Activated CD4-positive, alpha-beta T cell treated with anti-CD3 and anti-CD28 coated beads, Interleukin-10, Interleukin-2, amounts not matched to agents 100 ng/mL and 50 ng/mL, durations not matched to agents 16 hours and 8 hours (primary cell): Measurements from ENCODE around the gene SRF.

Experiments used
- DNase-seq: peaks from one replicate; pipeline ENCODE4 v3.0.0-alpha.2; 2020

SRF gene

GRCh38 chr6:43147691-43148477, 23.2 kb upstream of the SRF start:
- DNase-seq = no peak

GRCh38 chr6:43149265-43149664, 21.8 kb upstream of the SRF start:
- no peak for DNase-seq

GRCh38 chr6:43150051-43150751, 20.9 kb upstream of the SRF start:
- DNase-seq = no peak

GRCh38 chr6:43159599-43159998, 11.5 kb upstream of the SRF start:
- DNase-seq = no peak

GRCh38 chr6:43163899-43164298, 7.2 kb upstream of the SRF start:
- no peak for DNase-seq

GRCh38 chr6:43170417-43170930, 595 bp upstream of the SRF start:
- no peak for DNase-seq

GRCh38 chr6:43171707-43172103, 636 bp downstream of the SRF start:
- DNase-seq = no peak

GRCh38 chr6:43172104-43173007, 1.3 kb downstream of the SRF start:
- DNase-seq = peak; percentile 60

- DNase-seq = peak; percentile 24
These were observed 2.7 kb downstream of the SRF start for GRCh38 chr6:43173591-43174262.

- DNase-seq = peak; percentile 100
These were observed 3.4 kb downstream of the SRF start for GRCh38 chr6:43174263-43175112.

GRCh38 chr6:43175676-43176422, 4.8 kb downstream of the SRF start:
- no peak for DNase-seq

GRCh38 chr6:43176423-43176786, 5.3 kb downstream of the SRF start:
- DNase-seq = no peak

GRCh38 chr6:43178150-43178549, 7.1 kb downstream of the SRF start:
- no peak for DNase-seq

GRCh38 chr6:43178951-43179830, 8.1 kb downstream of the SRF start:
- no peak for DNase-seq

GRCh38 chr6:43180058-43180457, 9.0 kb downstream of the SRF start:
- DNase-seq = no peak

- DNase-seq = no peak
These were observed 9.9 kb downstream of the SRF start for GRCh38 chr6:43180985-43181384.

GRCh38 chr6:43181621-43181941, 10.5 kb downstream of the SRF start:
- no peak for DNase-seq

GRCh38 chr6:43181942-43182860, 11.1 kb downstream of the SRF start, which contains the start of gene CUL9:
TSS of gene CUL9 (plus strand) at chr6:43182196. CDS start at chr6:43184311, 2,115 bp downstream.
- peak; percentile 91 for DNase-seq

- DNase-seq = no peak
These were observed 12.4 kb downstream of the SRF start for GRCh38 chr6:43183441-43183840.
